Measurements from ENCODE around the gene HOXD9. TPM values are rescaled to one million over a fixed set of nuclear protein-coding genes. Genes with fewer than 3 reads are reported as not detected.

The HOXD9 gene
- total RNA-seq, 2 donors from 2014 or later, result 0.33 to 1.6 TPM

GRCh38 chr2:176160986-176161824, 38.7 kb downstream of the HOXD9 start:
- WGBS, 2 donors, result 9 to 18% methylated on average over 22 of the region's 22 CpGs
- no peaks in the 10 kb centered on the region for H3K36me3 ChIP-seq (replicated peaks in 1 of 2; ENCODE audit: insufficient read depth in 1 of 2, low read depth in 2 of 2)
- peaks cover 41% of the 10 kb centered on the region for H3K4me1 ChIP-seq
- TF ChIP-seq CTCF (IDR thresholded peaks at IDR 0.05) (no peak), POLR2A (IDR thresholded peaks at IDR 0.05) (no peak)
- intact Hi-C loops (cut with DNase I), result no loop called here
- H3K4me3 ChIP-seq, result no peak overlapping the region
- no peak overlapping the region for H3K27ac ChIP-seq
- peaks cover 0 to 67% of the 10 kb centered on the region in 2 donors for H3K27me3 ChIP-seq
- no peak for DNase-seq
- ATAC-seq, result no peak
- no peaks in the 10 kb centered on the region for H3K9me3 ChIP-seq

DNA sequence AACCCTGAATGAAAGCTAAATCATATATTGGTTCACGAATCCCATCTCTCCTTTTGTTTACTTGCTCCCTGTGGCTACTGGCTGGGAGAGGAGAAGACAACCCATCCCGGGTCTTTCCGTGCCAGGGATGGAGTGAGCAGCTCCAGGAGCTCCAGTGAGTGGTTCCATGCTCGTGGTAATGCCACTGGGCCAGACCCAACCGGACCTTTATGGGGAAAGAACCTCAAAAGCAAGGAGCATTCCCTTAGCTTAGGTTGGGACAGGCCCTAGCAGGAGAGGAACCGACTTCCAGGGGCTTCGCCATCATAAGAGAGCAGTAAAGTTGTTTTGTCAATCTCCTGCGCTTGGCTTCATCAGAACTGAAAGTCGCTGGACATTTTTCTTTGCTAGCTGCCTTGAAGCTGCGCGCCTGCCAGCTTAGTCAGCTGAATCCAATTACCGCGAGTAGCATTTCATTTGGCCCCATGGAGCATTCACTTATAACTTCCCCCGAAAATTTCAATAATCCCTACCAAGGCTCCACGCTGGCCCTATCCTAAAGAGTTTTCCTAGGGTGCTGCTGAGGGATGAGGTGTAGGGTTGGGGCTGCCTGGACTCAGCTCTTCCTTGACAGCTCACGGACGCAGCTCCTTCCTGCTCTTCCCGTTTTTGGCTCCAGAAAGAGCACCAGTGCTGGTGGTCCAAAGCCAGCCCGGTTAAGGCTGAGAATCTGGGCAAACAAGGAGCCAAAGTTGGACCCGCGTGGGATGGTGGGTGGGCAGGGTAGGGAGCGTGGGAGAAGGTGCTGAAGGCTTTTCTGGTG, 39.5 kb downstream of the HOXD9 start:
- peaks cover 37% of the 10 kb centered on the region for H3K4me1 ChIP-seq
- whole genome bisulfite sequencing, 2 donors, result 4 to 11% methylated on average over 22 of the region's 22 CpGs
- intact Hi-C loops (cut with DNase I), result no loop called here
- no peak for ATAC-seq
- no peak overlapping the region for H3K4me3 ChIP-seq
- no peaks in the 10 kb centered on the region for H3K9me3 ChIP-seq
- H3K27me3 ChIP-seq, result peaks cover 0 to 59% of the 10 kb centered on the region in 2 donors
- TF ChIP-seq CTCF (IDR thresholded peaks at IDR 0.05), result no peak
- H3K36me3 ChIP-seq (replicated peaks in 1 of 2; ENCODE audit: insufficient read depth in 1 of 2, low read depth in 2 of 2), result no peaks in the 10 kb centered on the region
- DNase-seq, result no peak
- H3K27ac ChIP-seq, result no peak overlapping the region

GRCh38 chr2:176162911-176163671, 40.6 kb downstream of the HOXD9 start:
- TF ChIP-seq CTCF (IDR thresholded peaks at IDR 0.05), result no peak
- TF ChIP-seq POLR2A (IDR thresholded peaks at IDR 0.05), result no peak
- 8 to 14% methylated on average over 25 to 29 of the region's 29 CpGs for WGBS, 2 donors
- Histone ChIP-seq H3K36me3 (replicated peaks in 1 of 2; ENCODE audit: insufficient read depth in 1 of 2, low read depth in 2 of 2) (no peaks in the 10 kb centered on the region), H3K4me3 (no peak overlapping the region), H3K27ac (no peak overlapping the region), H3K9me3 (no peaks in the 10 kb centered on the region), H3K4me1 (peaks cover 30% of the 10 kb centered on the region), H3K27me3 (peaks cover 0 to 48% of the 10 kb centered on the region in 2 donors)
- ATAC-seq, result no peak
- intact Hi-C loops (cut with DNase I), result no loop called here
- DNase-seq, result no peak

DNA sequence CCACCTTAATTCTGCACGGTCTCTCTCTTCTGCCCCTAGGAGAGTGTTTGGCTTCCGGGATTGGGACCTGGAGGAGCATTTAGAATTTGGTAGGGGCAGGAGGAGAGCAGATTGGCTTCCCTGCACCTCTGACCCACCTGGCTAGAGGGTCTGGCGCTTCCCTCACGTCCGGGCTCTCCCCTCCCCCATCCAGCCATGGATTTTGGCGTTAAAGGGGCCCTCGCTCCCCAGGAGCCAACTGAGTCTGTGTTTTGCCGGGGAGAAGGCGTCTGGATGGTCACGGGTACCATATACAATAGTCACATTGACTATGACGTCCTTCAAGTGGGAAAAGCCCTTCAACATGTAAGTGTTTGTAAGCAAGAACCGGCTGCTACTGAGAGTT, 41.1 kb downstream of the HOXD9 start:
- no peaks in the 10 kb centered on the region for H3K9me3 ChIP-seq
- no peak overlapping the region for H3K27ac ChIP-seq
- intact Hi-C loops (cut with DNase I), result no loop called here
- H3K27me3 ChIP-seq, result peaks cover 0 to 44% of the 10 kb centered on the region in 2 donors
- no peak for TF ChIP-seq CTCF (IDR thresholded peaks at IDR 0.05)
- TF ChIP-seq POLR2A (IDR thresholded peaks at IDR 0.05), result no peak
- ATAC-seq, result no peak
- H3K4me3 ChIP-seq, result no peak overlapping the region
- WGBS, 2 donors, result 1 to 12% methylated on average over 7 to 12 of the region's 12 CpGs
- peaks cover 30% of the 10 kb centered on the region for H3K4me1 ChIP-seq
- no peak for DNase-seq
- no peaks in the 10 kb centered on the region for H3K36me3 ChIP-seq (replicated peaks in 1 of 2; ENCODE audit: insufficient read depth in 1 of 2, low read depth in 2 of 2)

All from body of pancreas (tissue), 4 donors.